H1 (cell line): ENCODE data around the gene MIDN. TPM values are rescaled to one million over a fixed set of nuclear protein-coding genes. Genes with fewer than 3 reads are reported as not detected.
A peak's percentile ranks its signal among the peaks of the same experiment; 100 is the strongest.

Experiments used
- BACH1 ChIP-seq: IDR thresholded peaks from 2 replicates; pipeline ENCODE4 v1.6.1; 2012; ENCODE audit warnings: low read length, improper control_type of control experiment
- BCL11A ChIP-seq, 2 experiments: IDR thresholded peaks; one replicate each; pipeline ENCODE4 v1.6.1; 2011; ENCODE audit warnings: low read depth in 2 of 2, low read length in 2 of 2, mild to moderate bottlenecking in 2 of 2
- CBX8 ChIP-seq: fragments of 300-800, 300-1000 bp; sonication (generic); IDR thresholded peaks from 2 replicates; pipeline ENCODE4 v1.7.1; 2016; ENCODE audit warnings: low read depth, low read length, borderline replicate concordance
- CHD7 ChIP-seq: fragments of 300-600 bp; sonication (generic); IDR thresholded peaks from 2 replicates; pipeline ENCODE4 v1.7.1; 2012; ENCODE audit warnings: low read length, moderate library complexity, mild to moderate bottlenecking, inconsistent platforms; ENCODE audit not compliant: insufficient replicate concordance
- CTBP2 ChIP-seq: IDR thresholded peaks from 2 replicates; pipeline ENCODE4 v1.7.0; 2011; ENCODE audit warnings: borderline replicate concordance, mild to moderate bottlenecking, moderate library complexity, mixed read lengths, low read length; ENCODE audit not compliant: insufficient read depth, insufficient read length
- MAFK ChIP-seq: IDR thresholded peaks from 2 replicates; pipeline ENCODE4 v1.6.1; 2012; ENCODE audit warnings: low read depth, mild to moderate bottlenecking, improper control_type of control experiment, low read length
- MAX ChIP-seq: IDR thresholded peaks from 2 replicates; pipeline ENCODE4 v1.6.1; 2012; ENCODE audit warnings: inconsistent platforms
- SAP30 ChIP-seq: fragments of 300-600 bp; sonication (generic); IDR thresholded peaks from 2 replicates; pipeline ENCODE4 v1.7.1; 2012; ENCODE audit warnings: low read length, moderate library complexity, mild to moderate bottlenecking, inconsistent platforms; ENCODE audit not compliant: insufficient read depth, insufficient replicate concordance
- SIX5 ChIP-seq: IDR thresholded peaks from 2 replicates; pipeline ENCODE4 v1.6.1; 2011; ENCODE audit warnings: mild to moderate bottlenecking, low read depth, low read length
- SP4 ChIP-seq: IDR thresholded peaks from 2 replicates; pipeline ENCODE4 v1.6.1; 2012; ENCODE audit warnings: low read length, inconsistent platforms
- polyA plus RNA-seq, 7 experiments: library from polyadenylated mRNA; depleted of rRNA in 3 of 7; stranded (reverse) in 5 of 7; unstranded in 2 of 7; fragments of >200 nt in 5 of 7; fragments of 200-250 nt in 2 of 7; gene quantifications; 1 replicate in 5 of 7; 2 replicates in 1 of 7; 4 replicates in 1 of 7; pipeline versions ENCODE4 v1.2.1 to v1.2.3, GENCODE V29; 2011 to 2013; ENCODE audit warnings: missing spikeins in 2 of 7, mixed read lengths in 2 of 7
- total RNA-seq: library from RNA; stranded (reverse); fragmentation: NEBNext Ultra II Directional; extraction: Animal tissue kit (Norgen Biotek cat#: 25700); gene quantifications from 2 replicates; pipeline ENCODE4 v1.2.1, GENCODE V29; 2021

The MIDN gene
- total and polyA plus RNA-seq, 2 of the 8 experiments (the other 6 are each of a cell fraction or from before 2014, with no cell fraction given), result 39.8 to 159 TPM

DNA sequence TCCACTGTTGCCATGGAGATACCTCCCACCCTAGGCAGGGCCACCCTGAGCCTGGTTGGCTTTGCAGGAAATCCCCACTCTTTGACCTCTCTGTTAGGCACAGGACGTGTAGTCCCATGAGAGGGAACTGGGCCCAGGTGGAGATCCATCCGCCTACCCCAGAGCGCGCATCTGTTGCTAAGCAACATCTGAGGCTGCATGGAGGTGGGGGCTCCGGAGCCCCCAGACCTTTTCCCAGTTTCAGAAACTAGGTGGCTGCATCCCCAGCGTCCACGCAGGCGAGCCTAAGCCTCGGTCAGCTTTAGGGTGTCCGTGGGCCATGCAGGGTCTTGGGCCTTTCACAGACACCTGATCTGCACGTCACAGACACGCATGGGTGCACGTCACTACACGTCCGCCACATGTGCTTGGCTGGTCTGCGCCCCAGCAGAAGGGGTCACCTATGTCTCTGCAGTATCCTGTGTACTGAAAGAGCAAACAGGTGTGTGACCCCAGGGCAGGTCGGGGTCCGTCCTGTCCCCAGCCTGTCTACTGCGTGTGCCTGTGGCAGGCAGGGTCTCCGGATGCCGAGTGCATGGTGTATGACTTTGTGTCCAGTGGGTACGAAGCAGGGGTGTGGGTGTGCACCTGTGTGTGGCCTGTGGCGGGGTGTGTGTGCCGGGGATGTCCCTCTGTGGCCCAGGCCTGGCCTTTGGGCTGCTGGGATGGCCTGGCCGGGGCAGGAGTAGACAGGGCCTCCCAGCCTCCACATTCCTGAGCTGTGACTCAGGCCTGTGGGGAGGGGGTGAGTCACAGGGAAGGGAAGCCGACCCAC, 16.6 kb downstream of the MIDN start (continued):
- TF ChIP-seq CHD7 (no peak), SIX5 (no peak), MAX (no peak; the same call in 1 of the 2 replicates), CTBP2 (no peak), CBX8 (no peak), SP4 (no peak), BACH1 (0 out of 2 replicates have a peak, but pooled peaks have one; percentile 23), BCL11A (IDR thresholded peaks at IDR 0.05; ENCODE audit: low read depth in 2 of 2, low read length in 2 of 2) (no peak), SAP30 (no peak), MAFK (no peak)
